Left lung (tissue), 10 donors: Measurements from ENCODE around the gene SLC11A2. TPM values are rescaled to one million over a fixed set of nuclear protein-coding genes. Genes with fewer than 3 reads are reported as not detected.

Source experiments
- ATAC-seq: fragments of 200-7000 bp; cut with Tn5 transposase; one replicate; pipeline ENCODE4 v1.9.1; 2020; ENCODE audit warnings: moderate library complexity
- DNase-seq, 4 donors: peaks; one replicate each; pipeline ENCODE4 v3.0.0-alpha.2; 2013 to 2020
- H3K27ac ChIP-seq, 2 donors: fragments of 200-600 bp; sonication (generic) in 1 of 2; one replicate each; pipeline versions ENCODE4 v1.5.0 to v1.8.0; 2020 to 2021
- H3K27me3 ChIP-seq, 2 donors: fragments of 200-600 bp; sonication (generic) in 1 of 2; one replicate each; pipeline versions ENCODE4 v1.5.0 to v1.8.0; 2020 to 2021
- H3K36me3 ChIP-seq, 2 donors: fragments of 200-600 bp; sonication (generic) in 1 of 2; one replicate each; pipeline versions ENCODE4 v1.5.0 to v1.8.0; 2020 to 2021
- H3K4me1 ChIP-seq, 2 donors: fragments of 200-600 bp; one replicate each; pipeline ENCODE4 v1.8.0; 2021
- H3K4me3 ChIP-seq, 2 donors: fragments of 200-600 bp; sonication (generic) in 1 of 2; one replicate each; pipeline versions ENCODE4 v1.5.0 to v1.8.0; 2020 to 2021; ENCODE audit warnings: mild to moderate bottlenecking in 1 of 2
- H3K9me3 ChIP-seq, 2 donors: fragments of 200-600 bp; sonication (generic) in 1 of 2; one replicate each; pipeline versions ENCODE4 v1.5.0 to v1.8.0; 2020 to 2021
- CTCF ChIP-seq, 2 donors: fragments of 200-600 bp; sonication (generic) in 1 of 2; IDR thresholded peaks; one replicate each; pipeline versions ENCODE4 v1.5.0 to v1.8.0; 2021; ENCODE audit warnings: antibody characterized with exemption in 2 of 2
- intact Hi-C, 2 donors: fragments of 100-400 bp; cut with DNase I; formaldehyde crosslinking; loops; one replicate each; pipeline versions ENCODE4 v1.11.2 to v1.14.2; 2022
- polyA plus RNA-seq, 6 donors: library from polyadenylated mRNA; unstranded; fragments of 120-200 nt; gene quantifications; one replicate each; pipeline ENCODE4 v1.2.1, GENCODE V29; 2013; ENCODE audit not compliant: insufficient read length in 6 of 6
- total RNA-seq, 2 donors: library from RNA; stranded (reverse); fragmentation: NEBNext Ultra II Directional; extraction: Animal tissue kit (Norgen Biotek cat#: 25700); gene quantifications; one replicate each; pipeline ENCODE4 v1.2.1, GENCODE V29; 2021
- donor health status: DM: no; HTN: yes; CAD: no.
- donor health status: DM: no; HTN: no; CAD: no.

SLC11A2 gene
- total and polyA plus RNA-seq, 8 donors, result 47.9 to 120 (median 51.6) TPM

- H3K4me3 ChIP-seq, result no peak overlapping the region
- peak; percentile 30 for ATAC-seq
- peaks cover 15 to 71% of the 10 kb centered on the region in 2 donors for H3K4me1 ChIP-seq
- intact Hi-C loops, result no loop called here
- no peak for TF ChIP-seq CTCF (IDR thresholded peaks at IDR 0.05)
- no peak for DNase-seq
- H3K36me3 ChIP-seq, result peaks cover 0 to 3% of the 10 kb centered on the region in 2 donors
- peak overlapping the region in 1 of 2 donors; percentile 45 for H3K27ac ChIP-seq
- H3K27me3 ChIP-seq, result no peaks in the 10 kb centered on the region
- no peaks in the 10 kb centered on the region for H3K9me3 ChIP-seq
Observed at GRCh38 chr12:51012570-51013236, 13.5 kb downstream of the SLC11A2 start.

GRCh38 chr12:51011955-51012354 lies 14.2 kb downstream of the SLC11A2 start:
- Histone ChIP-seq H3K9me3 (no peaks in the 10 kb centered on the region), H3K4me3 (no peak overlapping the region), H3K27ac (peak overlapping the region in 1 of 2 donors; percentile 45), H3K27me3 (no peaks in the 10 kb centered on the region), H3K4me1 (peaks cover 15 to 67% of the 10 kb centered on the region in 2 donors), H3K36me3 (peaks cover 0 to 10% of the 10 kb centered on the region in 2 donors)
- no peak for TF ChIP-seq CTCF (IDR thresholded peaks at IDR 0.05)
- intact Hi-C loops, result no loop called here
- ATAC-seq (peak; percentile 68), DNase-seq (peak in 2 of 4 donors; percentile 55 to 81)

GRCh38 chr12:51009056-51009440 lies 17.1 kb downstream of the SLC11A2 start:
- TF ChIP-seq CTCF (IDR thresholded peaks at IDR 0.05), result no peak
- Histone ChIP-seq H3K4me1 (peaks cover 15 to 75% of the 10 kb centered on the region in 2 donors), H3K4me3 (peak overlapping the region in 1 of 2 donors; percentile 33), H3K36me3 (peaks cover 0 to 39% of the 10 kb centered on the region in 2 donors), H3K27me3 (no peaks in the 10 kb centered on the region), H3K27ac (peak overlapping the region; percentile 49 to 82), H3K9me3 (no peaks in the 10 kb centered on the region)
- intact Hi-C loops, result no loop called here
- DNase-seq (peak in 2 of 4 donors; percentile 85 to 94), ATAC-seq (peak; percentile 81)

GRCh38 chr12:51008329-51009055 lies 17.7 kb downstream of the SLC11A2 start:
- no peak for DNase-seq
- Histone ChIP-seq H3K4me1 (peaks cover 12 to 70% of the 10 kb centered on the region in 2 donors), H3K36me3 (peaks cover 0 to 44% of the 10 kb centered on the region in 2 donors), H3K27ac (peak overlapping the region; percentile 49 to 82), H3K27me3 (no peaks in the 10 kb centered on the region), H3K4me3 (peak overlapping the region in 1 of 2 donors; percentile 33), H3K9me3 (no peaks in the 10 kb centered on the region)
- ATAC-seq, result no peak
- intact Hi-C loops, result no loop called here
- no peak for TF ChIP-seq CTCF (IDR thresholded peaks at IDR 0.05)

- Histone ChIP-seq H3K9me3 (no peaks in the 10 kb centered on the region), H3K4me3 (no peak overlapping the region), H3K27ac (peak overlapping the region; percentile 10 to 53), H3K27me3 (no peaks in the 10 kb centered on the region), H3K36me3 (peaks cover 0 to 73% of the 10 kb centered on the region in 2 donors), H3K4me1 (peaks cover 0 to 45% of the 10 kb centered on the region in 2 donors)
- DNase-seq (peak in 1 of 4 donors; percentile 49), ATAC-seq (peak; percentile 75)
- intact Hi-C loops, result no loop called here
- TF ChIP-seq CTCF (IDR thresholded peaks at IDR 0.05), result no peak
Observed at GRCh38 chr12:51005671-51006070, 20.5 kb downstream of the SLC11A2 start.
